ENCODE measurements around the gene PIK3AP1.

The PIK3AP1 gene

DNA sequence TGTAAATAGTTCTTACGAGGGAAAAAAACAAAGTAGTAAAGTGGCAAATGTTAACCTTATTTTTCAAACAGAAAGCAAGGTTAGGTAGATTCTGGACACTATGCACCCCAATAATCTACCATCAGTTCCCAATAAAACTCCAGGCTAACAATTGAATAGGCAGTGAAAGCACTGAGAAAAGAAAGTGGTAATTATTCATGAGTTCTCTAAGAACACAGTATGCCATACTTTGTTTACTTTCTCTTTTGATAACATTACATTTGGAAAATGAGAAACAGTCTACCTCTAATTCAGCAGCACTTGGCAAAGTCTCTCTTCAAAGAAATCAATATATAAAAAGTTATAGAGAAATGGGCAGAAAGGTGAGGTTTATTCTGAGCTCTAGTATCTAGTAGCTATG lies 151.9 kb downstream of the PIK3AP1 start:
- DNase-seq (ENCODE audit: low read depth) = no peak
- TF ChIP-seq, protein P1, sequence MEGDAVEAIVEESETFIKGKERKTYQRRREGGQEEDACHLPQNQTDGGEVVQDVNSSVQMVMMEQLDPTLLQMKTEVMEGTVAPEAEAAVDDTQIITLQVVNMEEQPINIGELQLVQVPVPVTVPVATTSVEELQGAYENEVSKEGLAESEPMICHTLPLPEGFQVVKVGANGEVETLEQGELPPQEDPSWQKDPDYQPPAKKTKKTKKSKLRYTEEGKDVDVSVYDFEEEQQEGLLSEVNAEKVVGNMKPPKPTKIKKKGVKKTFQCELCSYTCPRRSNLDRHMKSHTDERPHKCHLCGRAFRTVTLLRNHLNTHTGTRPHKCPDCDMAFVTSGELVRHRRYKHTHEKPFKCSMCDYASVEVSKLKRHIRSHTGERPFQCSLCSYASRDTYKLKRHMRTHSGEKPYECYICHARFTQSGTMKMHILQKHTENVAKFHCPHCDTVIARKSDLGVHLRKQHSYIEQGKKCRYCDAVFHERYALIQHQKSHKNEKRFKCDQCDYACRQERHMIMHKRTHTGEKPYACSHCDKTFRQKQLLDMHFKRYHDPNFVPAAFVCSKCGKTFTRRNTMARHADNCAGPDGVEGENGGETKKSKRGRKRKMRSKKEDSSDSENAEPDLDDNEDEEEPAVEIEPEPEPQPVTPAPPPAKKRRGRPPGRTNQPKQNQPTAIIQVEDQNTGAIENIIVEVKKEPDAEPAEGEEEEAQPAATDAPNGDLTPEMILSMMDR (IDR thresholded peaks at IDR 0.05; ENCODE audit: insufficient read depth, low read depth, low read length, missing control alignments) = no peak
- H3K4me3 ChIP-seq (ENCODE audit: low read depth, low read length) = no peak overlapping the region

DNA sequence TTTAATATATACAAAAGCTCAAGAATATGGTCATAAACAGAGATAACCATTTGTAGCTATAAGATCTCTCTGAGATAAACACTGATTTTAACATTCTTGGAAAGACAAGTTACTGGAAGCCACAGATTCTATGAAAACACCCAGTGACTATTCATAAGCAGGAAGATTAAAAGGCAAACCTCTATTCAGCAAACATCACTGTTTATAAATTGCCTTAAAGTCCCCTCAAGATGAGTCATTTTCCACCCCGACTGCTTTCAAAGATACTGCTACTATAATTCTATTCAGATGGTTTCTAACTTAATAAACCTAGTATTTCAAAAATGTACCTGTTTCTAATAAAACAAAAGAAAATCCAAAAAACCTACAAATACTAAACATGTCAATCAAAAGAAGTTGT lies 154.5 kb downstream of the PIK3AP1 start:
- TF ChIP-seq, protein P1 (IDR thresholded peaks at IDR 0.05; ENCODE audit: insufficient read depth, low read depth, low read length, missing control alignments) = no peak

DNA sequence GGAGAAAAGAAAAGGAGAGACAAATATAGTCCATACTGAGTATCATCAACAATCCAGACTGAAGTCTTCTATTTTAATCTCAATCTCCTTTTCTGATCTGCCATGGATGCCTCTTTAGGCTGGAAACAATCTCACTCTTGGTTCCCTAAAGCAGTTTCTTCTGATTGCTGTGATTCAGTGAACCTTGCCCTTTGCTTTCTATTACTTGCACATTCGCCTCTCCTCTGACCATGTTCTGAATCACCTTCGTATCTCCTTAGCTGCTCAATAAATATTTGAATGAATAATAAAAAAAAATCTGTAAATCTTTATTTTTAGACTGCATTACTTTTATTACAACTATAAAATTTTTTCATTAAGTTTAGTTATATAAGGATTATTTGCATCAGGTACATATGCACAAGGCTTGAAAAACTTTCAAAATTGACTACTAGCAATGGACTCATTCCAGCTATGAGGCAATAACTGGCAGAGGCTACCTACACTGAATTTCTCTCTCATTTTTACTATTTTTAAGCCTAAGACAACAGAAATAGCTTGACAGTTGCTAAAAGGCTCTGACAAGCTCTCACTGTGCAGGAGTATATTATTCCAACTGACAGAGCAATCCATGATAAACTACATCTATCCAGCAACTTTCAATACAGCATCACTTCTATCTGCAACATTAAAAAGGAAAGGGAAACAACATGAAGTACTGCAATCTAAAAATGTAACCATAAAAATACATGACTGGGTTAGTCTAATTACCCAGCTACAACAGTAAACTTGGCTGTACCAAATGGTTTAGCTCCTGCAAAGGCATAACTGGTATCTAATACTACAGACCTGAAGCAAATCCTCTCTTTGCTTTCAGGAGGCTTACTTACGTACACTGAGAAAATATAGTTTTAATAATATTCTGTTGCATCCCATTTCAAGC lies 159.1 kb downstream of the PIK3AP1 start:
- H3K4me3 ChIP-seq (ENCODE audit: low read depth, low read length) = no peak overlapping the region
- no peak for DNase-seq (ENCODE audit: low read depth)
- TF ChIP-seq, protein P1 (IDR thresholded peaks at IDR 0.05; ENCODE audit: insufficient read depth, low read depth, low read length, missing control alignments) = no peak

More for the DNA sequence above, 154.5 kb downstream of the PIK3AP1 start:
- no peak for DNase-seq (ENCODE audit: low read depth)
- no peak overlapping the region for H3K4me3 ChIP-seq (ENCODE audit: low read depth, low read length)

DNA sequence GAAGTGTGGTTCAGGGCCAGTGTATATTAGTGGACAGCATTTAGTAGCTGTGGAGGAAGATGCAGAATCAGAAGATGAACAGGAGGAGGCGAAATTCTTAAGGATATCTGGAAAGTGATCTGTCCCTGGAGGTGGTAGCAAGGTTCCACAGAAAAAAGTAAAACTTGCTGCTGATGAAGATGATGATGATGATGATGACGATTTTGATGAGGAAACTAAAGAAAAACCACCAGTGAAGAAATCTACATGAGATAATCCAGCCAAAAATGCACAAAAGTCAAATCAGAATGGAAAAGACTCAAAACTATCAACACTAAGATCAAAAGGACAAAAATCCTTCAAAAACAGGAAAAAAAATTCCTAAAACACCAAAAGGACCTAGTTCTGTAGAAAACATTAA lies 159.8 kb downstream of the PIK3AP1 start:
- DNase-seq (ENCODE audit: low read depth) = no peak
- TF ChIP-seq, protein P1 (IDR thresholded peaks at IDR 0.05; ENCODE audit: insufficient read depth, low read depth, low read length, missing control alignments) = no peak
- no peak overlapping the region for H3K4me3 ChIP-seq (ENCODE audit: low read depth, low read length)

DNA sequence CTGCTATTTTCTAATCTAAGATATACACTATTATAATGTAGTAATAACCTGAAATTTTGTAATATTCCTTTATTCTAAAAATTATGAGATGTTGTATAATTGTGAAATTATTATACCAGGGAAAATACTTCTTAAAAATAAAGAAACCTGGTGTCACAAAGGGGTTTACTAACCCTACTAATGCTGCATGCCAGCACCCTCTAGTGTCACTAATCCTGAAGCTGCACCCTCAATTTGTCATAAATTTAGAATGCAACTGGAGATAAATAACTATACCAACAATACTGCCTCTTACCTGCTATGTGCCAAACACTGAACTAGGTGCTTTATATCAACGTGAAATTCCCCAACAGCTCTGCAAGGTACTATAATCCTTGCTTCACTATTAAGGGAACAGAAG lies 164.3 kb downstream of the PIK3AP1 start:
- TF ChIP-seq, protein P1 (IDR thresholded peaks at IDR 0.05; ENCODE audit: insufficient read depth, low read depth, low read length, missing control alignments) = no peak

DNA sequence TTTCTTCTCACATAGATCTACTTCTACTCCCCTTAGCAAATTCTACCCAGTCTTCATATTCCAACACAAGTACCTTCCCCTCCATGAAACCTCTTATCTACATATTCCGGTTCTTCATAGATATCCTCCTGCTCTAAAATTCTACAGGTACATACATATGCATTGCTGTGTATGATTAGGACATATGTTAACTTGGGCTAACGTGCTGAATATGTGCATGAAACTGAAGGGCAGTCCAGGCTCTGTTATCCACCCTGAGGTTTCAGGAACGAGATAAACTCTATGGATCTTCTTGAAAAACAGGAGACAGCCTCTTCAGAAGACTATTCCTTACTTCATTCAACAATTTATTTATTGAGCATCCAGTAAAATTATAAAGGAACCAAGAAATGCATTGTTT lies 165.0 kb downstream of the PIK3AP1 start:
- no peak for DNase-seq (ENCODE audit: low read depth)
- TF ChIP-seq, protein P1 (IDR thresholded peaks at IDR 0.05; ENCODE audit: insufficient read depth, low read depth, low read length, missing control alignments) = no peak
- H3K4me3 ChIP-seq (ENCODE audit: low read depth, low read length) = no peak overlapping the region

More for the DNA sequence above, 164.3 kb downstream of the PIK3AP1 start:
- DNase-seq (ENCODE audit: low read depth) = peak; percentile 12
- H3K4me3 ChIP-seq (ENCODE audit: low read depth, low read length) = no peak overlapping the region
